ENCODE measurements around the gene UGT1A5.

UGT1A5 gene

GRCh38 chr2:233712611-233713261 lies at the start of gene UGT1A5:
TSS of gene UGT1A5 (plus strand) at chr2:233712907. CDS start at chr2:233712992, 85 bp downstream.
- H3K4me1 Mint-ChIP-seq, result no peaks in the 10 kb centered on the region
- peaks cover 26% of the 10 kb centered on the region for H3K27me3 Mint-ChIP-seq (ENCODE audit: low read depth)
- H3K9me3 Mint-ChIP-seq, result no peaks in the 10 kb centered on the region
- H3K27ac Mint-ChIP-seq, result no peak within 1 kb of the TSS
- H3K4me3 Mint-ChIP-seq, result no peak within 1 kb of the TSS
- no peaks in the 10 kb centered on the region for H3K36me3 Mint-ChIP-seq (ENCODE audit: low read depth)
- TF ChIP-seq CTCF (IDR thresholded peaks at IDR 0.05; ENCODE audit: unreplicated experiment in 3 of 3), result no peak

GRCh38 chr2:233663911-233664310 lies 48.8 kb upstream of the UGT1A5 start:
- Mint-ChIP-seq H3K4me3 (no peak overlapping the region), H3K36me3 (ENCODE audit: low read depth) (no peaks in the 10 kb centered on the region), H3K9me3 (peaks cover 10% of the 10 kb centered on the region), H3K27me3 (ENCODE audit: low read depth) (peaks cover 8% of the 10 kb centered on the region), H3K27ac (no peak overlapping the region), H3K4me1 (no peaks in the 10 kb centered on the region)
- TF ChIP-seq CTCF (IDR thresholded peaks at IDR 0.05; ENCODE audit: unreplicated experiment in 3 of 3), result no peak

- peaks cover 10% of the 10 kb centered on the region for H3K9me3 Mint-ChIP-seq
- no peaks in the 10 kb centered on the region for H3K4me1 Mint-ChIP-seq
- no peaks in the 10 kb centered on the region for H3K36me3 Mint-ChIP-seq (ENCODE audit: low read depth)
- no peak for TF ChIP-seq CTCF (IDR thresholded peaks at IDR 0.05; ENCODE audit: unreplicated experiment in 3 of 3)
- H3K27me3 Mint-ChIP-seq (ENCODE audit: low read depth), result peaks cover 6% of the 10 kb centered on the region
- no peak overlapping the region for H3K27ac Mint-ChIP-seq
- H3K4me3 Mint-ChIP-seq, result no peak overlapping the region
These were observed 44.0 kb upstream of the UGT1A5 start for GRCh38 chr2:233668605-233669260.

- TF ChIP-seq CTCF (IDR thresholded peaks at IDR 0.05; ENCODE audit: unreplicated experiment in 3 of 3), result no peak
- H3K27ac Mint-ChIP-seq, result no peak within 1 kb of the TSS
- H3K36me3 Mint-ChIP-seq (ENCODE audit: low read depth), result no peaks in the 10 kb centered on the region
- H3K4me3 Mint-ChIP-seq, result no peak within 1 kb of the TSS
- peaks cover 10% of the 10 kb centered on the region for H3K9me3 Mint-ChIP-seq
- H3K27me3 Mint-ChIP-seq (ENCODE audit: low read depth), result peaks cover 6% of the 10 kb centered on the region
- peaks cover 6% of the 10 kb centered on the region for H3K4me1 Mint-ChIP-seq
These were observed 41.2 kb upstream of the UGT1A5 start, which contains the start of gene UGT1A9 for GRCh38 chr2:233671290-233672161. TSS of gene UGT1A9 (plus strand) at chr2:233671898. CDS start at chr2:233671935, 37 bp downstream.

GRCh38 chr2:233672886-233673285 lies 39.8 kb upstream of the UGT1A5 start:
- Mint-ChIP-seq H3K27ac (no peak overlapping the region), H3K4me3 (no peak overlapping the region), H3K27me3 (ENCODE audit: low read depth) (peaks cover 6% of the 10 kb centered on the region), H3K9me3 (peaks cover 11% of the 10 kb centered on the region), H3K4me1 (peaks cover 6% of the 10 kb centered on the region), H3K36me3 (ENCODE audit: low read depth) (no peaks in the 10 kb centered on the region)
- TF ChIP-seq CTCF (IDR thresholded peaks at IDR 0.05; ENCODE audit: unreplicated experiment in 3 of 3), result no peak
